HG02973 (cell line): ENCODE data around the gene CD200R1.

ENCODE experiments used
- ATAC-seq: cut with Tn5 transposase; IDR thresholded peaks from one replicate; pipeline ENCODE4 v1.9.1; 2021; ENCODE audit warnings: moderate library complexity; ENCODE audit not compliant: unreplicated experiment

The CD200R1 gene

DNA sequence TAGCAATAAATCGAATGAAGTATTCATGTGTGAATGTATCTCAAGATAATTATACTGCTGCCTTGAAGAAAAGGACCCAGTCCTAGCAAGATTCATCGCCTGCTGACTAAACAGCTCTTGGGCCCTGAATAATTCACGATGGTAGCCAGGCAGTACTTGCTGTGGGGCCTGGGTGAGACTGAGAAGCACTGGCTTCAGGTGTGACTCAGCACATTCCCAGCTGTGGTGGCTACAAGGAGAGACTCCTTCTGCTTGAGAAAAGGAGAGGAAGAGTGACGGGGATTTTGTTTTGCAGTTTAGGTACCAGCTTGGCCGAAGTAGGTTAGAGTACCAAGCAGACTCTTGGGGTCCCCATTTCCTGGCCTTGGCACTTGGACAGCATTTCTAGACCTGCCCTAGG lies 80.6 kb downstream of the CD200R1 start:
- ATAC-seq, result no peak

DNA sequence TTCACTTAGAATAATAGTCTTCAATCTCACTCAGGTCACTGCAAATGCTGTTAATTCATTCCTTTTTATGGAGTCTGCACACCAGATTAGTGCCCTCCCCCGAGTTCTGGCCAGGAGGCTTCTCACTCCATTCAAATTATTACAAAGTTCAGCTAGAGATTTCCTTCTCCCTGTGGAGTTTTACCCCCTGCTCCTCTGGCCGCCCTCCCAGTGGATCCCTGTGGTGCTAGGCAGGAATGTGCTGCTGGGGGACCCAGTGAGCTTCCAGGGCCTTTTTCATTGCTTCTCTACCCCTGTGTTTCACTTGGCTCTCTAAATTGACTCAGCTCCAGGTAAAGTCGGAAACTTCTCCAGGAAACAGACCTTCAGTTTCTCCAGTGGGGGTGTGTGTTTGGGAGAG lies 85.5 kb downstream of the CD200R1 start:
- no peak for ATAC-seq

DNA sequence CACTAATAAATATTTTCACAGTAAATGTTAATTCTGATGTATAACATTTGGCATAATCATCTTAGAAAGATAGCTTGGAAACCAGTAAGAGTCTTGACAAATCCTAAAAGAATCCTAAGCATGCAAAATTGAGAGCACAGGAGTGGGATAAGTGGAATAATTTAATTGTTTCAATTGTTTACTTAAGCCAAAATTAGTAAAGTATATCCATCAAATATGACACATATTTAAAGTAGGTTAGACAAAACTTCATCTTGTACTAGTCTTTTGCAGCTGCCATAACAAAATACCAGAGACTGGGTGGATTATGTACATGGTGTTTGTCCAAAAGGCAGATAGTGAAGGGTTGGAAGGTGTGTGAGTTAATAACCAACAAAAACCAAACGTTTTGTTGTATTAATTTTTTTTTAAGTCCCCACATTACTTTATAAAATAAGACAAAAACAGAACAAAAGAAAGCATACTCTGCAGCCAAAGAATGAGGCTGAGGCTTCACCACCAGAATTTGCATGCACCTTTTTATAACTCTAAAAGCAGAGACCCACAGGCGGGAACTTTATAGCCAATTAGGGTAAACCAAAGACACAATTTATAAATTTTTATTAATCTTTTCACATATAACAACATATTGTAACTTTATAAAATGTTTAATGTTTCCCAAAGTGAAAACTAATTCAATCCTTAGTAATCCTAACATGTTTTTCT lies 86.4 kb downstream of the CD200R1 start:
- ATAC-seq, result no peak

DNA sequence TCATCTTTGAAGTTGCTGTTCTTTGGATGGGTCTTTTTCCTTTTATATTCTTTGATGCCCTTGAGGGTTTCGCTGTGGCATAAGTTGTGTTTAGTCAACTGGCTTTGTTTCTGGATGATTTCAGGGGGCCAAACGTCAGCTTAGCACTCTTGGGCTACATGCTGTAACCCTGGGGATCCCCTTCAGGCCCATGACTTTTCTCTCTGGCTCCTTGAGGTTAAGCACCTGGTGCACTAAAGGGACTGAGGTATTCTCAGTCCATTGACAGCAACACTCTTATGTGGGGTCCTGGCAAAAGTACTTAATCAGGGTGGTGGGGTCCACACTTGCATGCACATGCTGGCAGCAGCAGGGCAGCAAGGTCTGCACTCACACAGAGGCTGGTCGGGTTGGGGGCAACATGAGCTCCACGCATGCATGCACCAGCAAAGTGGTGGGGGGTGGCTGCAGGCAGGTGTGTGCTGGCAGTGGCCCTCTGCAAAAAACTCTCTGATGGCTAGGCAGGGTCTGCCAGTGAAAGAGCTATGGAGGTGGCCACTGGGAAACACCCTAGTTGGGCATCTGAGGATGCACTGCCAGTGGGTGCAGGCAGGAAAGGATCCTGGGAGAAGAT lies 90.1 kb downstream of the CD200R1 start:
- ATAC-seq, result no peak

DNA sequence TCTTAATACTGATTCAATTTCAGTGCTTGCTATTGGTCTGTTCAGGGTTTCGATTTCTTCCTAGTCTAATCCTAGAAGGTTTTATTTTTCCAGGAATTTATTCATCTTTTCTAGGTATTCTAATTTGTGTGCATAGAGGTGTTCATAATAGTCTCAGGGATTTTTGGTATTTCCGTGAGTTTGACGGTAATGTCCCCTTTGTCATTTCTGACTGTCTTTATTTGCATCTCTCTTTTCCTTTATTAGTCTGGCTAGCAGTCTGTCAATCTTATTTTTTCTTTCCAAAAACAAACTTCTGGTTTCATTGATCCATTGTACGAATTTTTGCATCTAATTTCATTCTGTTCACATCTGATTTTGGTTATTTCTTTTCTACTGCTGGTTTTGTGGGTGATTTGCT lies 93.0 kb downstream of the CD200R1 start:
- no peak for ATAC-seq

DNA sequence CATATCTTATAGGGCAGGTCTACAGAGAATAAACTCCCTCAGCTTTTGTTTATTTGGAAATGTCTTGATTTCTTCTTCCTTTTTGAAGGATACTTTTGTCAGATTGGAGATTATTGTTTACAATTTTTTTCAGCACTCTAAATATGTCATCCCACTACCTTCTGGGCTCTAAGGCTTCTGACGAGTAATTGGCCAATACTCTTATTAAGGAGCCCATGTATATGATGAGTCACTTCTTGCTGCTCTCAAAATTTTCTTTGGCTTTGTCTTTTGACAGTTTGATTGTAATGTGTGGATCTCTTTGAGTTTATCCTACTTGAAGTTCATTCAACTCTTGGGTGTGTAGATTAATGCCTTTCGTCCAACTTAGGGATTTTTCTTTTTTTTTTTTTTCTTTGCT lies 99.3 kb downstream of the CD200R1 start:
- ATAC-seq, result no peak

DNA sequence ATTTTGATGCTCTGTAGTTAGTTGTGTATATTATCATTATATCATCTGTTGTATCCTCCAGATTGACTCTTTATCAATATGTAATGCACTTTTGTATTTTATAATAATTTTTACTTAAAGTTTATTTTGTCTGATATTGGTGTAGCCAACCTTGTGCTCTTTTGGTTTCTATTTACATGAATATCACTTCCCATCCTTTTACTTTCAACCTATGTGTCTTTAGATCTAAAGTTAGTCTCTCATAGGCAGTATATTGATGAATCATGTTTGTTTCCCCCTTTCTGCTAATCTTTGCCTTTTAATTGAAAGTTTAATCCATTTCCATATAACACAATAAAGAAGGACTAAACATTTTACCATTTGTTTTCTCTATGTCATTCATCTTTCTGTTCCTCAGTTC lies 100.2 kb downstream of the CD200R1 start:
- no peak for ATAC-seq

DNA sequence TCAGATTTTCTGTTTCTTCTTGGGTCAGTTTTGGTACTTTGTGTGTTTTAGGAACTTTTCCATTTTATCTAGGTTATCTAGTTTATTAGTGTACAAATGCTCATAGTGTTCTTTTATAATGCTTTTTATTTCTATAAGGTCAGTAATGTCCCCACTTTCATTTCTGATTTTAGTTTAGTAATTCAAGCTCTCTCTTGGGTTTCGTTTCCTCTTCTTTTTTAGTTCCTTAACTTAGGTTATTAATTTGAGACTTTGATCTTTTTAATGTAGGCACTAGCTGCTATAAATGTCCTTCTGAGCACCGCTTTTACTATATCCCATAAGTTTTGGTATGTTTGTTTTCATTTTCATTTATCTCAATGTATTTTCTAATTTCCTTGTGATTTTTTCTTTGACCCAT lies 101.3 kb downstream of the CD200R1 start:
- peak; percentile 51 for ATAC-seq

DNA sequence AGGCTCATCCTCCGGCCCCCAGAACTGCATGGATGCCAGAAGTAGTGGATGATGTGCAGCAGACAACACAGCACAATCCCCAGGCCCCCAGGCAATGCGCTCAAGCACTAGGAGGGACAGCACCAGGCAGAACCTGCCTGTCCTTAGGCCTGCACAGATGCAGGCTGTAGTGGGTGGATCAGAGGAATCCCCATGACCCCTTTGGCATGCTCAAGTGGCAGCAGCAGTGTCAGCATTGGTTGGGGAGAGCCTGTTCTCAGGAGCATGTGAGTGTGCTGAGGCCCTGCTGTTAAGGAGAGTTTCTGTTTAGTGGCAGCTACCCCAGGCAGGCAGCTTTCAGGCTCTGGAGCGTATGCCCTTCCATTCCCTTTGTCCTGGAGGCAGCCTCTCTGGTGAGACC lies 103.2 kb downstream of the CD200R1 start:
- no peak for ATAC-seq
